ENCODE results near the gene BIRC6.

BIRC6 gene

GRCh38 chr2:32647180-32647651 is 290.4 kb downstream of the BIRC6 start:
- DNase-seq (ENCODE audit: low spot score), result no peak
- TF ChIP-seq, protein P1, sequence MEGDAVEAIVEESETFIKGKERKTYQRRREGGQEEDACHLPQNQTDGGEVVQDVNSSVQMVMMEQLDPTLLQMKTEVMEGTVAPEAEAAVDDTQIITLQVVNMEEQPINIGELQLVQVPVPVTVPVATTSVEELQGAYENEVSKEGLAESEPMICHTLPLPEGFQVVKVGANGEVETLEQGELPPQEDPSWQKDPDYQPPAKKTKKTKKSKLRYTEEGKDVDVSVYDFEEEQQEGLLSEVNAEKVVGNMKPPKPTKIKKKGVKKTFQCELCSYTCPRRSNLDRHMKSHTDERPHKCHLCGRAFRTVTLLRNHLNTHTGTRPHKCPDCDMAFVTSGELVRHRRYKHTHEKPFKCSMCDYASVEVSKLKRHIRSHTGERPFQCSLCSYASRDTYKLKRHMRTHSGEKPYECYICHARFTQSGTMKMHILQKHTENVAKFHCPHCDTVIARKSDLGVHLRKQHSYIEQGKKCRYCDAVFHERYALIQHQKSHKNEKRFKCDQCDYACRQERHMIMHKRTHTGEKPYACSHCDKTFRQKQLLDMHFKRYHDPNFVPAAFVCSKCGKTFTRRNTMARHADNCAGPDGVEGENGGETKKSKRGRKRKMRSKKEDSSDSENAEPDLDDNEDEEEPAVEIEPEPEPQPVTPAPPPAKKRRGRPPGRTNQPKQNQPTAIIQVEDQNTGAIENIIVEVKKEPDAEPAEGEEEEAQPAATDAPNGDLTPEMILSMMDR (IDR thresholded peaks at IDR 0.05), result no peak
- H3K4me3 ChIP-seq, result no peak overlapping the region
- H3K27ac ChIP-seq, result peak overlapping the region; percentile 77 to 78

DNA sequence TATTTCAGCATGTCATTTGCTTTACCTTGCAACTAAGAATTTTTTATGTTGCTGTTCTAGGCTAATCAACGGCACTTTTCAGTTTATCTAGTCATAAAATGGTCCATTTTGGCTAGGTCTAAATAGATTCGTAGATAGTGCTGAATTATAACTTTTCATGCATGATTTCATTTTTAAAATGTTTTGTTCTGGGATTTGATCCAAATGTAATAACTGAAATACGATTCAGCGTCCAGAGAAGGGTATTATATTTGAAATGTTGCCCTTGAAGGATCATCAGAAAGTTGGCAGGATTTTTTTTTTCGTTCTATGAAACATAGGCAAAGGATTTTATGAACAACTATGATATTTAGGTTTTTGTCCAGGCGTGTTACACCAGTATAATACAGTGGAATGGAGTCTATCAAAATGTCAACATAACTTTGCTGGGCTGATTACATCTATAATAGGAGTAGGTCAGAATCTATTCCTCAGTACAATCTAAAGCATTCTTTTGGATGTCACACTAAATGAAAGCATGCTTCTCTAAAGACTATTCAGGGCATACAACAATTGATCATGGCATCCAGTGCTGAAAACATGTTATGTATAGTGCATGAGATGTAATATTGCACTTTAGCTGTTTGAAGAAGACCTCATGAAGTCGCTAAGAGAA is 295.9 kb downstream of the BIRC6 start:
- Histone ChIP-seq H3K4me3 (peak overlapping the region; percentile 7), H3K27ac (peak overlapping the region; percentile 61 to 62)
- DNase-seq (ENCODE audit: low spot score), result no peak
- TF ChIP-seq, protein P1 (IDR thresholded peaks at IDR 0.05), result no peak

DNA sequence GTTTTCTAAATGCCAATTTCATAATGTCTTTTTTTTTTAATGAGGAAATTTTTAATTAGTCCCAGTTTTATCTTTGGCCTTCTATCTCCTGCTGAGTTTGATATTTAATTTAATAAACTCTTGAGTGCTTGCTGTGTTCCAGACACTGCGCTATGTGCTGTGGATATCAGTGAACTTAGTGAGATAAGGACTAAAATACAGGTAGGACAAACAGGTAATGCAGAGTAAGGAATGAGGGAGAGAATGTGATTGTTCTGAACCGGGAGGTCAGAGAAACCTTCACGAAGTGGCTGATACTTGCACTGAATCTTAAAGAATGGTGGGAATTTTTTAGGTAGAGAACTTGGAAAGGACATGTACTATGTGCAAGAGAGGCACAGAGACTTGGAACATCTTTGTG is 299.2 kb downstream of the BIRC6 start:
- Histone ChIP-seq H3K4me3 (no peak overlapping the region), H3K27ac (no peak overlapping the region)
- no peak for DNase-seq (ENCODE audit: low spot score)
- TF ChIP-seq, protein P1 (IDR thresholded peaks at IDR 0.05), result no peak

DNA sequence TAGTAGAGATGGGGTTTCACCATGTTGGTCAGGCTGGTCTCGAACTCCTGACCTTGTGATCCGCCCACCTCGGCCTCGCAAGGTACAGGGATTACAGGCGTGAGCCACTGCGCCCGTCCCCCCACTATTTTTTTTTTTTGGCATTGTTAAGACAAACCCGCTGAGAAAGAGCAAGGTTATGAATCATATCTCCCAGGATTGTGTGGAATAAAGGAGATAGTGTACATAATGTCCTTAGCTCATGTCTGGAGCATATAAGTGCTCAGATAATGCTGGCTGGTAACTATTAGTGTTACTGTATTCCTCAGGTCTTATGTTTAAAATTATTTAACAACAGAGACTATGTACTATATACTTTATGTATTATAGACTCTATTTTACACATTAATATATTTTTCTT is 307.0 kb downstream of the BIRC6 start:
- Histone ChIP-seq H3K27ac (no peak overlapping the region), H3K4me3 (no peak overlapping the region)
- DNase-seq (ENCODE audit: low spot score), result no peak
- TF ChIP-seq, protein P1 (IDR thresholded peaks at IDR 0.05), result no peak

DNA sequence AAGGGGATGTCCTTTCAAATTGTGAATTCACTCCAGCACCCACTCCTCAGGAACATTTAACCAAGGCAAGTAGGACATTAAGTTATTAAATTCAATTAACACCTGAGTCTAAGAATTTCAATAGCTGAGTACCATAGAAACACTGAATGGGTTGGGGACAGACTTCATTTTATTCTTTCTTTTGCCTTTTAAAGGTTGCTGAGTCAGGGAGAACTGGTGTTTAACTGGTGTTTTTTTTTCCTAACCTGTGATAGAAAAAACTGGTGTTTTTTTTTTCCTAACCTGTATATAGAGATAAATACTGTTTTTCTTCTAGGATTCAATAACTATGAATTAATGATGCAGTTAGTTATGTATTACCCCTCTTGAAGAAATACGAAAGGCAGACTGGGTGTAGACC is 309.9 kb downstream of the BIRC6 start:
- TF ChIP-seq, protein P1 (IDR thresholded peaks at IDR 0.05), result no peak
- DNase-seq (ENCODE audit: low spot score), result no peak
- H3K4me3 ChIP-seq, result no peak overlapping the region
- H3K27ac ChIP-seq, result no peak overlapping the region

- Histone ChIP-seq H3K4me3 (no peak overlapping the region), H3K27ac (no peak overlapping the region)
- TF ChIP-seq, protein P1 (IDR thresholded peaks at IDR 0.05), result no peak
- no peak for DNase-seq (ENCODE audit: low spot score)
Observed at GRCh38 chr2:32668254-32668653, 311.4 kb downstream of the BIRC6 start.

Measured in coronary artery (tissue), 2 donors.